Endodermal cell (in vitro differentiated cells): ENCODE data around the gene TMEM154. TPM values are rescaled to one million over a fixed set of nuclear protein-coding genes. Genes with fewer than 3 reads are reported as not detected.

ENCODE experiments used
- DNase-seq: peaks from one replicate; pipeline ENCODE4 v3.0.0-alpha.2; 2017
- H3K27ac ChIP-seq: 2 replicates; pipeline ENCODE4 v1.5.1; 2013; ENCODE audit warnings: mild to moderate bottlenecking, low read depth, low read length, moderate library complexity
- H3K27me3 ChIP-seq: 2 replicates; pipeline ENCODE4 v1.6.1; 2013; ENCODE audit warnings: mild to moderate bottlenecking, low read length, moderate library complexity; ENCODE audit not compliant: insufficient read depth, control insufficient read depth, poor library complexity, severe bottlenecking
- H3K36me3 ChIP-seq: 2 replicates; pipeline ENCODE4 v1.7.0; 2013; ENCODE audit warnings: mild to moderate bottlenecking, low read length, moderate library complexity; ENCODE audit not compliant: control insufficient read depth, insufficient read depth
- H3K4me1 ChIP-seq: one replicate; pipeline ENCODE4 v1.7.0; 2013; ENCODE audit warnings: low read length; ENCODE audit not compliant: control insufficient read depth, insufficient read depth
- H3K4me3 ChIP-seq: 2 replicates; pipeline ENCODE4 v1.5.1; 2013; ENCODE audit warnings: mild to moderate bottlenecking, low read length, moderate library complexity
- H3K9ac ChIP-seq: 2 replicates; pipeline ENCODE4 v1.6.1; 2013; ENCODE audit warnings: mild to moderate bottlenecking, low read length, moderate library complexity; ENCODE audit not compliant: poor library complexity, severe bottlenecking; ENCODE audit errors: extremely low read depth
- H3K9me3 ChIP-seq: 2 replicates; pipeline ENCODE4 v1.6.1; 2013; ENCODE audit warnings: mild to moderate bottlenecking, low read length, moderate library complexity; ENCODE audit not compliant: control insufficient read depth
- H3K27ac Mint-ChIP-seq: 2 replicates; pipeline ENCODE4 v1.8.0; 2020; ENCODE audit warnings: mixed read lengths
- H3K27me3 Mint-ChIP-seq: 2 replicates; pipeline ENCODE4 v1.8.0; 2021; ENCODE audit warnings: mild to moderate bottlenecking, mixed read lengths; ENCODE audit not compliant: insufficient read depth
- H3K36me3 Mint-ChIP-seq: 2 replicates; pipeline ENCODE4 v1.8.0; 2020; ENCODE audit warnings: low read depth, mixed read lengths
- H3K4me1 Mint-ChIP-seq: 2 replicates; pipeline ENCODE4 v1.8.0; 2020; ENCODE audit warnings: mixed read lengths
- H3K4me3 Mint-ChIP-seq: 2 replicates; pipeline ENCODE4 v1.8.0; 2020; ENCODE audit warnings: mild to moderate bottlenecking, moderate library complexity, mixed read lengths
- H3K9me3 Mint-ChIP-seq: 2 replicates; pipeline ENCODE4 v1.8.0; 2020; ENCODE audit warnings: mild to moderate bottlenecking, mixed read lengths
- WGBS, 2 experiments: methylation state at CpG; one replicate each; pipeline versions ENCODE4 v1.1.5 to v1.1.7; 2013; ENCODE audit warnings: missing lambda C conversion rate in 2 of 2, mixed read lengths in 1 of 2; ENCODE audit not compliant: insufficient coverage in 1 of 2, insufficient read length in 1 of 2; 5-methylcytosine and 5-hydroxymethylcytosine counted together
- total RNA-seq, 2 donors: library from RNA; stranded (reverse); fragmentation: NEBNext Ultra II Directional in 1 of 2; extraction: Animal tissue kit (Norgen Biotek cat#: 25700) in 1 of 2; gene quantifications; 2 replicates in 1 of 2; 3 replicates in 1 of 2; pipeline ENCODE4 v1.2.1, GENCODE V29; 2021
- TF ChIP-seq, protein P1 (sequence below): fragments of 200-600 bp; sonication (generic); conservative IDR thresholded peaks from 2 replicates; pipeline ENCODE4 v1.5.0; 2021; ENCODE audit warnings: antibody characterized with exemption, mild to moderate bottlenecking

TMEM154 gene
- total RNA-seq, 2 donors from 2014 or later, result 0.81 to 1.6 TPM

DNA sequence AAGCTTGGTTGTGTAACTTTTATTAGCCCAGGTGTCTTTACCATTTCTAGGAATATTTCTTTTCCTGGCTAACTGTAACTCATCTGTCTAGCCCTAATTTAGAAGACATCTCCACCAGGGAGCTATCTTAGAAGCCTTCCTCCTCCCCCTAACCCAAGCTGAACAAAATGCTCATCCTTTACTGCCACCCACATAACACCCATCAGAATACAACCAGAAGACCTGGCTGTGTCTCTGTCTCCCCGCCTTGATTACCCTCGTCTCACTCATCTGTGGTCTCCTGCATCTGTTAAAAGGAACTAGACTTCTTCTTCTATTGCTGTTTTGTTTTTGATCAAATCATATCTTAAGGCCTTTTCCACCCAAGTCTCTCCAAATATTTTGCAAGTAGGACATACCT, 4.8 kb upstream of the TMEM154 start:
- Histone ChIP-seq H3K4me3 (no peak overlapping the region), H3K9me3 (no peaks in the 10 kb centered on the region), H3K36me3 (no peaks in the 10 kb centered on the region), H3K4me1 (no peaks in the 10 kb centered on the region), H3K9ac (no peak overlapping the region), H3K27me3 (no peaks in the 10 kb centered on the region), H3K27ac (no peak overlapping the region)
- TF ChIP-seq, protein P1, sequence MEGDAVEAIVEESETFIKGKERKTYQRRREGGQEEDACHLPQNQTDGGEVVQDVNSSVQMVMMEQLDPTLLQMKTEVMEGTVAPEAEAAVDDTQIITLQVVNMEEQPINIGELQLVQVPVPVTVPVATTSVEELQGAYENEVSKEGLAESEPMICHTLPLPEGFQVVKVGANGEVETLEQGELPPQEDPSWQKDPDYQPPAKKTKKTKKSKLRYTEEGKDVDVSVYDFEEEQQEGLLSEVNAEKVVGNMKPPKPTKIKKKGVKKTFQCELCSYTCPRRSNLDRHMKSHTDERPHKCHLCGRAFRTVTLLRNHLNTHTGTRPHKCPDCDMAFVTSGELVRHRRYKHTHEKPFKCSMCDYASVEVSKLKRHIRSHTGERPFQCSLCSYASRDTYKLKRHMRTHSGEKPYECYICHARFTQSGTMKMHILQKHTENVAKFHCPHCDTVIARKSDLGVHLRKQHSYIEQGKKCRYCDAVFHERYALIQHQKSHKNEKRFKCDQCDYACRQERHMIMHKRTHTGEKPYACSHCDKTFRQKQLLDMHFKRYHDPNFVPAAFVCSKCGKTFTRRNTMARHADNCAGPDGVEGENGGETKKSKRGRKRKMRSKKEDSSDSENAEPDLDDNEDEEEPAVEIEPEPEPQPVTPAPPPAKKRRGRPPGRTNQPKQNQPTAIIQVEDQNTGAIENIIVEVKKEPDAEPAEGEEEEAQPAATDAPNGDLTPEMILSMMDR, result no peak
- Mint-ChIP-seq H3K9me3 (no peaks in the 10 kb centered on the region), H3K27ac (no peak overlapping the region), H3K27me3 (peaks cover 4% of the 10 kb centered on the region), H3K4me3 (no peak overlapping the region), H3K36me3 (no peaks in the 10 kb centered on the region), H3K4me1 (peaks cover 20% of the 10 kb centered on the region)
- no peak for DNase-seq
- 93 to 100% methylated on average over 2 of the region's 2 CpGs for WGBS, 2 experiments

- Mint-ChIP-seq H3K4me3 (no peak overlapping the region), H3K27ac (no peak overlapping the region), H3K27me3 (peaks cover 4% of the 10 kb centered on the region), H3K9me3 (no peaks in the 10 kb centered on the region), H3K4me1 (peaks cover 22% of the 10 kb centered on the region), H3K36me3 (no peaks in the 10 kb centered on the region)
- H3K9ac ChIP-seq, result no peak overlapping the region
- H3K27ac ChIP-seq, result no peak overlapping the region
- H3K36me3 ChIP-seq, result no peaks in the 10 kb centered on the region
- peaks cover 5% of the 10 kb centered on the region for H3K27me3 ChIP-seq
- H3K9me3 ChIP-seq, result no peaks in the 10 kb centered on the region
- no peak overlapping the region for H3K4me3 ChIP-seq
- no peak for DNase-seq
- TF ChIP-seq, protein P1, result no peak
- WGBS, 2 experiments, result 91 to 95% methylated on average over 3 of the region's 3 CpGs
- peaks cover 1% of the 10 kb centered on the region for H3K4me1 ChIP-seq
Measured at GRCh38 chr4:152684007-152684406, 4.2 kb upstream of the TMEM154 start.

GRCh38 chr4:152682143-152682941, 2.5 kb upstream of the TMEM154 start:
- DNase-seq, result no peak
- H3K4me1 Mint-ChIP-seq, result peaks cover 26% of the 10 kb centered on the region
- Histone ChIP-seq H3K9ac (no peak overlapping the region), H3K27me3 (peaks cover 5% of the 10 kb centered on the region), H3K4me3 (no peak overlapping the region), H3K27ac (no peak overlapping the region), H3K9me3 (no peaks in the 10 kb centered on the region), H3K4me1 (peaks cover 6% of the 10 kb centered on the region), H3K36me3 (no peaks in the 10 kb centered on the region)
- no peaks in the 10 kb centered on the region for H3K36me3 Mint-ChIP-seq
- TF ChIP-seq, protein P1, result no peak
- H3K4me3 Mint-ChIP-seq, result no peak overlapping the region
- 90 to 100% methylated on average over 5 to 8 of the region's 9 CpGs for WGBS, 2 experiments
- no peaks in the 10 kb centered on the region for H3K9me3 Mint-ChIP-seq
- H3K27me3 Mint-ChIP-seq, result peaks cover 4% of the 10 kb centered on the region
- no peak overlapping the region for H3K27ac Mint-ChIP-seq
